T follicular helper cell (primary cell): ENCODE measurements around the gene ZNF317.

ENCODE experiments used
- DNase-seq: peaks from one replicate; pipeline ENCODE4 v3.0.0-alpha.2; 2020; ENCODE audit warnings: low read depth
- total RNA-seq, 2 experiments: gene quantifications; one replicate each; lab custom pipeline; 2026; lab: John Stamatoyannopoulos, UW

ZNF317 gene
- 97.6 to 107 reads per million in 2 experiments for total RNA-seq

- peak; percentile 87 for DNase-seq
Observed at GRCh38 chr19:9140159-9140874, at the start of gene ZNF317. TSS of gene ZNF317 (plus strand) at chr19:9140397. CDS start at chr19:9156017, 15,620 bp downstream.

GRCh38 chr19:9107375-9107774, 32.8 kb upstream of the ZNF317 start, which contains the start of gene OR7G2:
TSS of gene OR7G2 (minus strand) at chr19:9107475. CDS start at chr19:9103243, 4,232 bp downstream.
- no peak for DNase-seq

- no peak for DNase-seq
Observed at GRCh38 chr19:9109959-9110358, 30.2 kb upstream of the ZNF317 start.

- no peak for DNase-seq
Observed at GRCh38 chr19:9115307-9115813, 24.8 kb upstream of the ZNF317 start, which contains the start of gene OR7G1. TSS of gene OR7G1 (minus strand) at chr19:9115763. CDS start at chr19:9115763, 0 bp downstream.

DNA sequence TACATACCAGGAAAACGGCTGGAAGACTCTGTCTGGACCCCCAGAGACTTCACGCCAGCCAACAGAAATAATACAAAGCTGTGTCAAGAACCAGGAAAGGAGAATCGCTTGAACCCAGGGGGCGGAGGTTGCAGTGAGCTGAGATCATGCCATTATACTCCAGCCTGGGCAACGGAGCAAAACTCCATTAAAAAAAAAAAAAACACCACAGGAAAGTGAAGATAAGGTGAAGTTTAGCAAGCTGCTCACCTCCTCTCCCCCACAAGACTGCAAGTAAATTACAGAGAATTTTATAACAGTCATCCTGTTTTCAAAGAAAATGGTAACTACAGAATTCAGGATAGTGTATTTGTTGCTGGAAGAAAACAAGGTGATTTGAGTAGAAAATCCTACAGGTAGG, 23.6 kb upstream of the ZNF317 start:
- no peak for DNase-seq

GRCh38 chr19:9126900-9127405, 13.2 kb upstream of the ZNF317 start, which contains the start of gene OR7G3:
TSS of gene OR7G3 (minus strand) at chr19:9126950. CDS start at chr19:9126950, 0 bp downstream.
- DNase-seq = no peak

DNA sequence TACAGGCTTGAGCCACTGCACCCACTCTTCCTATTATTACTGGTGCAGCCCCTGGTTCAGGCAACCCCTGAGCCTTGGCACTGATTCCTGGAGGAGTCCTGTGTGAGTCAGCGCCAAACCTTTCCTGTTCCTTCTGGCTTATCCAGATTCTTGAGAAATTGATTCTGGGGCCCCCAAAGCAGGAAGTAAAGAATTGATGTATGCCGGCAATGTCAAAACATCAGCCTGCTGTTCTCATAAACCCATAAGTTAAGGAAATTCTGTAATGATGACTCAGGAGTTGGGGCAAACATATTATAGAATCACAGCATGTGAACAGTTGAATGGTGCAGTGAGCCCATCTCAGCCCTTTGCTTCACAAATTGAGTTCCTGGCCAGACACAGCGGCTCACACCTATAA, 12.0 kb upstream of the ZNF317 start:
- no peak for DNase-seq

DNA sequence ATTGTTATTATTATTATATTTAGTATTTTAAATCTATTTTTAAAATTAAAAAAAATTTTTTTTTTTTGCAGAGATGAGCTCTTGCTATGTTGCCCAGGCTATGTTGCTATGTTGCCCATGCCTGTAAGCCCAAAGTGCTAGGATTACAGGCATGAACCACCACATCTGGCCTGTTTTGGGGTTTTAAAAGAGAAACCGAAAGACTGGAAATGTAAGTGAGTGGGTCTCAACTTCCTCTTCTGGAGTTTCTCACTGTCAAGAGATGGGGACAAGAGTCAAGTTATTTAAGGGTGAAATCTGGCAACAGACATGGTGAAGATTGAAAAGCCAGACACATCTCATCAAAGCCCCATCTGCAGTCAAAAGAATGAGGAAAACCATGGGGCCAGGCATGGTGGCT, 9.2 kb upstream of the ZNF317 start:
- DNase-seq = no peak

- no peak for DNase-seq
Observed at GRCh38 chr19:9132422-9132821, 7.8 kb upstream of the ZNF317 start.

- no peak for DNase-seq
Observed at GRCh38 chr19:9139609-9140158, 513 bp upstream of the ZNF317 start.

DNA sequence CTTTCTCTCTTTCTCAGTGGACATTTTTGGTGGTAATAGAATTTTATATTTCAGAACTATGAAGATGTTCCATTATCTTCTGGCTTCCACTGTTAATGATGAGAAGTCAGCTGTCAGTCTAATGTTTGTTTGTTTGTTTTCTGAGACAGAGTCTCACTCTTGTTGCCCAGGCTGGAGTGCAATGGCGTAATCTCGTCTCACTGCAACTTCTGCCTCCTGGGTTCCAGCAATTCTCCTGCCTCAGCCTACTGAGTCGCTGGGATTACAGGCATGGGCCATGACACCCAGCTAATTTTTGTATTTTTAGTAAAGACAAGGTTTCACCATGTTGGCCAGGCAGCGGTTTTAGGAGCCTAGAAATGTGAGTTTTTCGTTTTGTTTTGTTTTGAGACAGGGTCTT, 4.7 kb downstream of the ZNF317 start:
- DNase-seq = no peak

DNA sequence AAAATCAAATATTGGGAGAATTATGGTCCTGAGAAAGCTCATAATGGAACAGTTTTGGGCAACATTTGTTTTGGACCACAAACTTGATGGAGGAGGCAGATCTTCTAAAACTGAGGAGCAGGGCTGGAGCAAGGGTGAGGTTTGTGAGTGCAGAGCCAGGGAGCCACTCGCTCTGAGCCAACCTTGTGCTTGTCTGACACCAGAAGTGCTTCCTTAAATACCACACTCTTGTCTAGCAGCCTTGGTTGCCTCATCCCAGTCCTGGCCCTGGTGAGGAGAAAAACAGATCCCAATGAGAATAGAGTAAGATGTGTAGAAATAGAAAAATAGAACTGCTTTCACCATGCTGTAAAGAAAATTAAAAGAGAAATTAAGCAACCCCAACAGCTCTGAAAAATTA, 6.7 kb downstream of the ZNF317 start:
- DNase-seq = no peak

GRCh38 chr19:9148697-9149096, 8.5 kb downstream of the ZNF317 start:
- DNase-seq = no peak

DNA sequence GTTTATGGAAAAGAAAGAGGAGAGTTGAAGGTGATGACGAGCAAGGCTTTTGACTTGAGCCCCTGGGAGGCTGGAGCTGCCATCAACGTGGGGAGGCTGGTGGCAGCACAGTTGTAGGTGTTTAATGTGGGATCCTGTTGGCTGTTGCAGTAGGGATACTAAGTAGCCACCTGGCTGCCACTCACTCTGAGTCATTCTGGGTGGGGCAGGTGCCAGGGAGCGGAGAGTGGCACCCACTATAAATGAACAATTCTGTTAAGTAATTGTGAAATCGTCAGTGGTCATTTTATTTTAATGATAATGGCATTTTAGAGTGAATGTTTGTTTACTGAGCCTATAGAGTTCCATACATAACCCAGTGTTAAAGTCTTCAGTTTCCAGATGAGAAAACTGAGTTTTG, 9.8 kb downstream of the ZNF317 start:
- no peak for DNase-seq

DNA sequence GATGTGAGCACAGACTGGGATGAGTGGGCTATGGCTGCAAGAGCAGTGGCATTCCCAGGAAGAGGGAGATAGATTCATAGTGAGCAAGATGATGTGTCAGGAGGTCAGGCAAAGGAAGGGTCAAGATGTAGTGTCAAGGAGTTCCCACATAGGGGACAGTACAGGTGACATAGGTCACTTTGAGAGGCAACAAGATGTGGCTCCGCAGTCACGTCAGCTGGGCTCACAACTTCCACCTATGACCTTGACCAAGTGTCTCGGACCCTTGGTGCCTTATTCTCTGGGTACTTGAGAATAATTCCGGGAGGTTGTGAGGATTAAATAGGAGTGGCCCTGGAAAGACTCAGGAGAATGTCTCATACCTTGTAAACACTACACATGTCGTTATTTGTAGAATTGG, 10.5 kb downstream of the ZNF317 start:
- DNase-seq = no peak

DNA sequence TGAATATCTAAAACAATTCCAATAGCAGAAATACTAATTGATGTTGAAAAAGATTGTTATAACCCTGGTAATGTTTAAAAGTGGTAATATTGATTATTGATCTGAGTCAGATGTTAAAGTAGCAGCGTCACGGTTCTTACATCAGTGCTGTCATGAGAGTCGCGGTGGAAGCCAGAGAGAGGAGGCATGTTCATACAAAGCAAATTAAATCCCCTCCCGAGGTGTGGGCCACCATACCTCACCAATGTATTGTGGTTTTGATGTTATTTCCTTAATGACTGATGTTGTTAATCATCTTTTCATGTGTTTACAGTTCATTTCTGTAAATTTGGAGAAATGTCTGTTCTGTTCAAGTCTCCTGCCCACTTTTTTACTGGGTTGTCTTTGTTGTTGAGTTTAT, 11.2 kb downstream of the ZNF317 start:
- no peak for DNase-seq

- no peak for DNase-seq
Observed at GRCh38 chr19:9155591-9155990, 15.4 kb downstream of the ZNF317 start.

GRCh38 chr19:9156304-9156703, 16.1 kb downstream of the ZNF317 start:
- DNase-seq = no peak

DNA sequence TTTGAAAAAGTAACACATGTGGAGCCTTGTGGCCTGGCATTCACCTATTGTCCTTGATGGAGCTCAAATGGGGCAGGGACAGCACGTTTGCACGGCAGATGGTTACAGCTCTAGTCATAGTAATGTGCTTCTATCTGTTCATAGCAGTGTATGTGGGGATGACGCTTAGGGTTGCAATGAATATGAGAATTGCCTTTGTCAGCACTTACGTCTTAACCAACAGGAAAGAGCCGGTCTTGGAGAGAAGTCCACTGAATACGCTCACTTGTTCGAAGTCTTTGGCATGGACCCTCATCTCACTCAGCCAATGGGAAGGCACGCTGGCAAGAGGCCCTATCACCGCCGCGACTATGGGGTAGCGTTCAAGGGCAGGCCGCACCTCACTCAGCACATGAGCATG, 19.7 kb downstream of the ZNF317 start:
- DNase-seq = no peak

DNA sequence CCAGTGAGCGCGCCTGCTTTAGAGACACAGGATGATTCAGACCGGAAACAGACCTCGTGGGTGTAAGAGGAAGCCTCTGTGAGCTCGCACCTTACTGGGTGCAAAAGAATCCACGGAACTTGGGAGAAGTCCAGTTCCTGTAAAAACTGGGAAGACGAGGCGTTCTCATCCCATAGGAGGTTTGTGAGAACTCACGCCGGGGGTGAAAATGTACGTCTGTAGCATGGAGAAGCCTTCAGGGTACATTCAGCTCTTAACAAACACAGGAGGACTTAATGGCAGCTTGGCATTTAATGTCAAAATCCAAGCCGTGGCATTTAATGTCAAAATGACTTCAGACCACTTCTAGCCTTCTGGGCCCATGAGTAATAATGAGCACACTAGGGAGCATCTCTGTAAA, 21.2 kb downstream of the ZNF317 start:
- DNase-seq = no peak

GRCh38 chr19:9165261-9165660, 25.1 kb downstream of the ZNF317 start:
- DNase-seq = no peak

- DNase-seq = no peak
Observed at GRCh38 chr19:9166846-9167245, 26.6 kb downstream of the ZNF317 start.

DNA sequence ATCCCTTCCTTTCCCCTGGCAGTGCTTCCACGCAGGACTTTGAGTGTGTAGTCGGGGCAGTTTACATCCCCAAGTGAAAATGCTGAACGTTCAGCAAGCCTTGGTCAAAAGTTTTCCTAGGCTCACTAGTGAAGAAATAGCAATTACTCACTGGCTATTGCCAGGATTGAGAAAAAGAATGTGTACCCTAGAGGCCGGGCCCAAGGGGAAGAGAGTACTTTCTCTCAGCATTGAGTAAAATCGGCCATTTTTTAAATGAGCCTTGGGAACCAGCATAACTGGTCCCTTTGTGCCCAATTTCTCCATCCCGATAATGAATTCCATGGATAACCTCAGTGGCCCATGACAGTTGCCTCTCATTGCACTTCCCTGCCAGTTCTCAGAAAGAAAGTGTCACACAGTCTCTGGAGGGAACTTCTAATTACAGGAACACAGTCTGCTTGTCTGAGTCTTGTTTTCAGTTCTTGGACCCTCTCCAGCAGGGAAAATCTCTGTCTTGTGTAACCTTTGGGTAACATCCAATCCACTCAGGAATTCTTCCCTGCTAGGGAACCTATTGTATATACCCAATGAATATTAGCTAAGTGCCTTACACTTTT, 31.3 kb downstream of the ZNF317 start:
- DNase-seq = no peak
